DMS153 (cell line): Measurements from ENCODE around the gene EDA.

ENCODE experiments used
- DNase-seq: peaks from one replicate; lab custom pipeline; 2025; lab: John Stamatoyannopoulos, UW

Gene EDA

DNA sequence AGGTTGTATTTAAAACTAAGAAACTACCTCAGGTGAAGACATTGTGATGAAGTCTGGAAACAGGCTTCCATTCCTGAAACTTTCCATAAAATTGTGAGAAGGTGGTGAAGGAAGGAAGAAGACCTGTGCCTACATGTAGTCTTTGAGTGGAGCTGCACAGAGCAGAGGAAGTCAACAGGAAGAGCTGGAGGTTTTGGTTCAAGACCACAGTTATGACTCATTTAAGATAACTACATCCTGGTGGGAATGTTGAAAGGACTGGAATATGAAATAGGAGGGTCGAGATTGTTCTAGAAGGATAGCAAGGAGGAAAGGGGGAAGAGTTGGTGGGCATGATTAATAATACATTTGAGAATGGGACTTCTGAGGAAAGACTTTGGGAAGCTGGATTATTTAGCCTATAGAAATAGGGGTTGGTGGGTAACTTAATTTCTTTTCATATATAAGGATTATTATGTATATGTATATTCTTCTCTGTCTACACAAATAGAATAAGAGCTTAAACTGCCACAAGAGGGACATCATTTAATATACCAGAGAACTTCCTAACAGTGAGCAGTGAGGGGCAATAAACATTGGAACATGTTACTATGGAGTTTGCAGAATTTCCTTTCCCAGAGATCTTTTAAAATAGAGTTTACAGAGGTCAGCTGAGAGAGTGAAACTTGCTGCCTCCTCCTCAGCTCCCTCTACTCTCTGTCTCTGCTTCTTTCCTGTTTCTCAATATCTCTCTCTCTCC lies 410.4 kb downstream of the EDA start:
- no peak for DNase-seq

GRCh38 chrX:70026851-70027200 lies 410.9 kb downstream of the EDA start:
- no peak for DNase-seq

- no peak for DNase-seq
These were observed 413.9 kb downstream of the EDA start for GRCh38 chrX:70029863-70030262.

DNA sequence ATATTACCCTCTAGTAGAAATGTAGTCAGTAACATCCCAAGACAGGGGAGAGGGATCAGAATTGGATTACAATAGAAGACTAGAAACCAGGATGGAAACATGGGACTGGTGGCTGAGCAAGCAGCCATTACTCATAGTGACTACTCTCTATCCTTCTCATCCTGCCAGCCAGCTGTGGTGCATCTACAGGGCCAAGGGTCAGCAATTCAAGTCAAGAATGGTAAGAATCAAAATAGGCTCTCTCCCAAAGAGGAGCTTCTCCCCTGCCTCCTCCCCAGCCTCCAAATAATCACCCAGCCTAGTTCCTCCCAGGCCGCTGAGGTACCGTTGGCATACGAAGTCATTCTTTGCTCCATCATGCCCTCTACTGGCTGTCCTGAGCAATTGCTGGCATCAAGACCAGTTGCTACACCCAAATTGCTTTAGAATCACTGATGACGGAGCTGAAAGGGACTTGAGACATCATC lies 414.4 kb downstream of the EDA start:
- DNase-seq, result peak; percentile 12

DNA sequence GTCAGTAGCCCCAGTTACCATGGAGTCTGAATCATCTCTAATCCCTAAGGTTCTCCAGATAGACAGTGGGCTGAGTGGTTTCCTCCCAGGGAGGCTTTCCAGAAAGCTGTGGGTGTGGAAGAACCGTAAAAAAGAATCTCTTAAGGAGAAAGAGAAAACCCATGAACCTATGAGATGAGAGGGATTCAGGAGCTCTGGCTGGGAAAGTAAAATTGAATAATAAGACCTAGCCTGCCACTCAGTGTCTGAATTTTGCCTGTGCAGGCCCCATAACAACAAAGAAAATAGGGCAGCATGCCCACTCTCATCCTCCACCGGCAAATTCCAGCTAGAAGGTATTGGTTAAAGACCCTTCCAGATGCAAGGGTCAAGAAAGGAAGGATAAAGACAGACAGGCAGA lies 416.9 kb downstream of the EDA start:
- DNase-seq, result no peak

- DNase-seq, result peak; percentile 36
These were observed 417.6 kb downstream of the EDA start for GRCh38 chrX:70033348-70034051.

GRCh38 chrX:70034646-70035045 lies 418.7 kb downstream of the EDA start:
- no peak for DNase-seq

DNA sequence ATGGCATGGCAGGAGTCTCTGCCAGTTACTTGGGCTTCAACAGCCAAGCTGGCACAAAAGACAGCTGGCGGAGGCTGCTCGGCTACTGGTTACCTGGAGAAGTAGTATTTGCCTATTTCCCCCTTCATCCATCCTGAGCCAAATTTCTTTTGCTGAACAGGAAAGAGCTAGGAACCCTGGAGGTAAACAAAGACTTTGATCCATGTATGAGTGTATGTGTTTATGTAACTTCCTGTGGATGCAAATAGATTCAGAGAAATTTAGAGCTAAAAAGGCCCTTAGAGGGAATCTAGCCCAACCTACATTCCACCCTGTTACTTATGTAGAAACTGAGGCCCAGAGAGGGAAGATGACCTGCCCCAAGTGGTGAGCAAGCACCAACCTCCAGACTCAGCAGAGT lies 422.6 kb downstream of the EDA start:
- no peak for DNase-seq

GRCh38 chrX:70038951-70039350 lies 423.0 kb downstream of the EDA start:
- no peak for DNase-seq

DNA sequence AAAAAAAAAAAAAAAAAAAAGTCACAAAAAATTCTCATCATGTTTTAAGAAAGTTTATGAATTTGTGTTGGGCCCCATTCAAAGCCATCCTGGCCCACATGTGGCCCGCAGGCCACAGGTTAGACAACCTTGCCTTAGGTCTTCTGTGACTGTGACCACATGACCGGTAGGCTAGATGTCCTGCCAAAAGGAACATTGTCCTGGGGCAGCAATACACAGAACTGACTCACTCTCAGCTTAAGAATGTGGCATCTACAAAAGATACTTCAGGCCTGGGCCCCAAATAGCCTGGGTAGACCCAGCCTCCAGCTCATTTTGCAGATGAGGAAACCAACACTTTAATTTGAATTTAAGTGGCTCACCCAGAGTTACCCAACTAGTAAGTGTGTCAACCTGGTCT lies 423.8 kb downstream of the EDA start:
- DNase-seq, result no peak

DNA sequence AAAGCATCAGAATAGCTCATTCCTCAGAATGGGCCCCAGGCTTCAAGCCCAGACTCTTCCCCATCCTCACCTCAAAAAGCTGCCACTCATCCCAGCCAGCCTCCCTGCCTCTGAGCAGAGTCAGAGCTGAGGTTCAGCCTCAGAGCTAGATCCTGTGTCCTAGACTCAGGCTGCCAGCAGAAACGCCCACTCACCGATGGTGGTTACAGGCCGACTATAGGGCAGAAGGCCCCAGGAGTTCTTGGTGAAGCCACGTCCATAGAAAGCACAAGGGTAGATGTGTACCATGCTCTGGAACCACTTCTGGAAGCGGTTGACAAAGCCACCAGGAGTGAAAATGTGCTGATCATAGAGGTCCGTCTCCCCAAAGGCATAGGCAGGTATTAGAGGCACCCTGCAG lies 426.1 kb downstream of the EDA start:
- DNase-seq, result no peak

GRCh38 chrX:70042399-70043371 lies 426.8 kb downstream of the EDA start:
- DNase-seq, result no peak

GRCh38 chrX:70043685-70044084 lies 427.8 kb downstream of the EDA start:
- DNase-seq, result no peak

GRCh38 chrX:70044541-70045245 lies 428.8 kb downstream of the EDA start:
- no peak for DNase-seq

DNA sequence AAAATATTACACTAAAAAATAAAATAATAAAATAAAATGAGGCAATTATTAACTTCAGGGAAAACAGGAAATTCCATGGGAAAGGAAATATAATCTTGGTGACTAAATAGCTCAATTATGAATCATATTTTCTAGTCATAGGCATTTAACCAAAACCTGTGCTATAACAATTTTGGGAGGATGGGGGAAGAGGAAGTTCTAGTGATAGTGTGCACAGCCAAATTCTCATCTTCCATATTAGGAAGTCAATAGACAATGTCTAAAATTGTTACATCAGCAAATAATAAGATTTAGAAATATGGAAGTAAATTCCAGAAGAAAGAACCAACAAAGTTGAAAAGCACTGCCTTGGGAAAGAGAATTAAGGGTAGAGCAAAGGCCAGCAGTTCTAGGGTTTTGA lies 431.1 kb downstream of the EDA start:
- no peak for DNase-seq

GRCh38 chrX:70049406-70049805 lies 433.5 kb downstream of the EDA start:
- DNase-seq, result no peak

GRCh38 chrX:70049925-70050324 lies 434.0 kb downstream of the EDA start, which contains the start of gene AWAT2:
TSS of gene AWAT2 (minus strand) at chrX:70049938. CDS start at chrX:70049932, 6 bp downstream.
- no peak for DNase-seq

DNA sequence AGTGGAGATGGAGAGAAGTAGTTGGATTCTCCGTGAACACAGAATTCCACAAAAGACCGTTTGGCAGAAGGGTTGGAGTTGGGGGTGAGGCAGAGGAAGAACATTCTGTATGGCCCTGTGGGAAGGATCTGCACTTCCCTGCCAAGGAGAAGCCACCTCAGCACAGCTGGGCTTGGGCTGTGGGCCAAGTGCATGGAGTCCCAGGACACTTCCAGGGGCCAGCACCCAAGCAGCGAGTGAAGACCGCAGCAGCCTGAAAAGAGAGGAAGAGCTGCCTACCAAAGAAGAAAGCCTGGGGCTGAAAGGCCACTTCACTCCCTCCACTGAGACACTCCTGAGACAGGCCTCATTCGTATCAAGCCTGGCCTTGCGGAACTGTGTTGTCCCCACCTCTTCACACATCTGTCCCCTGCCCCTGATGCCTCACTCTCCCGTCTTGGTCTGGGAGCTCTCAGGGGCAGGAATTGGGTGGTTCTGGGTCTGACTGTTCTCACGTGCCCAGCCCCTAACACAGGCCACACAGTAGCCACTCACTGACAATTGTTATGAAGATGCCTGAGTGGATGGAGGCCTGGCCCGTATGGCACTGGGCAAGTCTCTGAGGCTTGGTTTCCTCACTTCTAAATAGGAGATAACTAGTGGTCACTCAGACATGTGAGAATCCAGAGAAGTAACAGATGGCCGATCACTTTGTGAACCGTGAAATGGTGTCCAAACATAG lies 437.1 kb downstream of the EDA start:
- DNase-seq, result no peak

DNA sequence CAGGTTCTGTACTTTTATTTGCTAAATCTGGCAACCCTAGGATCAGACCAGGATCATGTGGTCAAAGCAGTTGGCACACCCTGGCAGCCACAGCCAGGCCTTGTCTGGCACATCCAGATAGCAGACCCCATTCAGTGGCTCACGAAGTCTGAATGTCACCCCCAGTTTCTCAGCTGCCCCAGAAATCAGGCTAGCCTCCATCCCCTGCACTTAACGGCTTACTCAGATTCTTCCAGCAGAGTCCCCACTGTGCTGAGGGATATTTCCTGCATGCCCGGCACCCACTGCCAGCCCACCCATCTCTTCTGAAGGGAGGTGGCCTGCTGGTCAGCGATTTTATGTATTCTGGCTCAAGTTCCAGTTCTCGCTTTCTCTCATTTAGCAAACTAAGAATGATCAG lies 438.5 kb downstream of the EDA start:
- DNase-seq, result no peak

- DNase-seq, result no peak
These were observed 446.2 kb downstream of the EDA start, which contains the start of gene OTUD6A for GRCh38 chrX:70062076-70062475. TSS of gene OTUD6A (plus strand) at chrX:70062457. CDS start at chrX:70062525, 68 bp downstream.

- DNase-seq, result no peak
These were observed 447.1 kb downstream of the EDA start for GRCh38 chrX:70062961-70063550.
